IMR-90 (cell line): ENCODE data around the gene NPIPA3.

Experiments used
- BHLHE40 ChIP-seq: fragments of 150-350 bp; IDR thresholded peaks from 2 replicates; pipeline ENCODE4 v1.6.1; 2016; ENCODE audit warnings: mild to moderate bottlenecking, low read depth, low read length
- CEBPB ChIP-seq: IDR thresholded peaks from 2 replicates; pipeline ENCODE4 v1.6.1; 2012; ENCODE audit warnings: low read depth, low read length, improper control_type of control experiment
- CTCF ChIP-seq: conservative IDR thresholded peaks from 2 replicates; pipeline ENCODE4 v1.5.1; 2012; ENCODE audit warnings: mild to moderate bottlenecking, low read depth, low read length, improper control_type of control experiment
- MAFK ChIP-seq: IDR thresholded peaks from 2 replicates; pipeline ENCODE4 v1.6.1; 2012; ENCODE audit warnings: low read depth, low read length, improper control_type of control experiment
- MXI1 ChIP-seq: IDR thresholded peaks from 2 replicates; pipeline ENCODE4 v1.6.1; 2012; ENCODE audit warnings: low read depth, mild to moderate bottlenecking, low read length, moderate library complexity, borderline replicate concordance
- POLR2A ChIP-seq: IDR thresholded peaks from 2 replicates; pipeline ENCODE4 v1.6.1; 2012; ENCODE audit warnings: mild to moderate bottlenecking, low read depth, low read length
- RAD21 ChIP-seq: IDR thresholded peaks from 2 replicates; pipeline ENCODE4 v1.6.1; 2012; ENCODE audit warnings: low read length, improper control_type of control experiment
- RFX5 ChIP-seq: IDR thresholded peaks from 2 replicates; pipeline ENCODE4 v1.8.0; 2012; ENCODE audit warnings: low read depth, mild to moderate bottlenecking, low read length, moderate library complexity
- SMC3 ChIP-seq: fragments of 150-350 bp; IDR thresholded peaks from 2 replicates; pipeline ENCODE4 v1.6.1; 2016; ENCODE audit warnings: low read depth, mild to moderate bottlenecking, antibody characterized with exemption, low read length, moderate library complexity
- TF ChIP-seq, protein P1 (sequence below): fragments of 150-350 bp; IDR thresholded peaks from 2 replicates; pipeline ENCODE4 v1.6.1; 2017; ENCODE audit warnings: mild to moderate bottlenecking, antibody characterized with exemption, low read length, low read depth

DNA sequence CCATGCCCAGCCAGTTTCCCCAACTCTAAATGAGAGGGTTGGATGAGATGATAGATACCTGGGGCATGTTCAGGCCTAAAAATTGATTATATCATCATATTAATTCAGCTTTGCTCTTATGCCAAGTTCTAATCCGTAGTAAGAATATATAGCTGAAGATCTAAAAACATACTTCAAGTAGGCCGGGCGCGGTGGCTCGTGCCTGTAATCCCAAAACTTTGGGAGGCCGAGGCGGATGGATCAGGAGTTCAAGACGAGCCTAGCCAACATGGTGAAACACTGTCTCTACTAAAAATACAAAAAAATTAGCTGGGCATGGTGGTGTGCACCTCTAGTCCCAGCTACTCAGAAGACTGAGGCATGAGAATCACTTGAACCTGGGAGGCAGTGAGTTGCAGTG is 21.1 kb upstream of the NPIPA3 start:
- TF ChIP-seq POLR2A (no peak), RFX5 (no peak), CTCF (no peak), MAFK (no peak), MXI1 (no peak), SMC3 (no peak), CEBPB (no peak), RAD21 (no peak), BHLHE40 (no peak)
- TF ChIP-seq, protein P1, sequence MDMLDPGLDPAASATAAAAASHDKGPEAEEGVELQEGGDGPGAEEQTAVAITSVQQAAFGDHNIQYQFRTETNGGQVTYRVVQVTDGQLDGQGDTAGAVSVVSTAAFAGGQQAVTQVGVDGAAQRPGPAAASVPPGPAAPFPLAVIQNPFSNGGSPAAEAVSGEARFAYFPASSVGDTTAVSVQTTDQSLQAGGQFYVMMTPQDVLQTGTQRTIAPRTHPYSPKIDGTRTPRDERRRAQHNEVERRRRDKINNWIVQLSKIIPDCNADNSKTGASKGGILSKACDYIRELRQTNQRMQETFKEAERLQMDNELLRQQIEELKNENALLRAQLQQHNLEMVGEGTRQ, result no peak
